Effector memory CD4-positive, alpha-beta T cell (primary cell): Measurements from ENCODE around the gene ARHGAP26.
A peak's percentile ranks its signal among the peaks of the same experiment; 100 is the strongest.
"Not testable (repeated sequence)": the region's sequence is repeated elsewhere in the genome, so short reads cannot be mapped to it uniquely, and the experiment has no call there.

ENCODE experiments used
- DNase-seq, 3 donors: peaks; one replicate each; pipeline ENCODE4 v3.0.0-alpha.2; 2020
- H3K27ac ChIP-seq: 2 replicates; pipeline ENCODE4 v1.7.0; 2013; ENCODE audit warnings: mild to moderate bottlenecking, low read length, moderate library complexity; ENCODE audit not compliant: insufficient read depth, poor library complexity, severe bottlenecking
- H3K27me3 ChIP-seq: replicated peaks from 2 replicates; pipeline ENCODE4 v1.7.0; 2013; ENCODE audit warnings: mild to moderate bottlenecking, low read length; ENCODE audit not compliant: insufficient read depth, control insufficient read depth, poor library complexity, severe bottlenecking
- H3K36me3 ChIP-seq: 2 replicates; pipeline ENCODE4 v1.7.0; 2013; ENCODE audit warnings: mild to moderate bottlenecking, low read length, moderate library complexity; ENCODE audit not compliant: control insufficient read depth, insufficient read depth
- H3K4me1 ChIP-seq: 2 replicates; pipeline ENCODE4 v1.7.0; 2013; ENCODE audit warnings: low read length, mild to moderate bottlenecking; ENCODE audit not compliant: control insufficient read depth, insufficient read depth, poor library complexity, severe bottlenecking
- H3K4me3 ChIP-seq: 2 replicates; pipeline ENCODE4 v1.7.0; 2013; ENCODE audit warnings: low read length, low read depth, mild to moderate bottlenecking; ENCODE audit not compliant: insufficient read depth, poor library complexity, severe bottlenecking
- H3K9me3 ChIP-seq: 2 replicates; pipeline ENCODE4 v1.7.0; 2013; ENCODE audit warnings: mild to moderate bottlenecking, low read length, moderate library complexity; ENCODE audit not compliant: control insufficient read depth

The ARHGAP26 gene

GRCh38 chr5:142990073-142990472, 219.9 kb downstream of the ARHGAP26 start:
- not testable (repeated sequence) for H3K4me3 ChIP-seq, H3K27me3 ChIP-seq, H3K36me3 ChIP-seq, H3K4me1 ChIP-seq, DNase-seq, H3K9me3 ChIP-seq, H3K27ac ChIP-seq

GRCh38 chr5:142994218-142994617, 224.0 kb downstream of the ARHGAP26 start:
- no peak overlapping the region for H3K27ac ChIP-seq
- no peak overlapping the region for H3K4me3 ChIP-seq
- H3K36me3 ChIP-seq: no peaks in the 10 kb centered on the region
- no peaks in the 10 kb centered on the region for H3K27me3 ChIP-seq
- DNase-seq: no peak
- no peaks in the 10 kb centered on the region for H3K9me3 ChIP-seq
- H3K4me1 ChIP-seq: no peaks in the 10 kb centered on the region

GRCh38 chr5:142995621-142996020, 225.4 kb downstream of the ARHGAP26 start:
- H3K27me3 ChIP-seq, H3K27ac ChIP-seq, H3K4me3 ChIP-seq, H3K4me1 ChIP-seq, H3K36me3 ChIP-seq, DNase-seq, H3K9me3 ChIP-seq: not testable (repeated sequence)

DNA sequence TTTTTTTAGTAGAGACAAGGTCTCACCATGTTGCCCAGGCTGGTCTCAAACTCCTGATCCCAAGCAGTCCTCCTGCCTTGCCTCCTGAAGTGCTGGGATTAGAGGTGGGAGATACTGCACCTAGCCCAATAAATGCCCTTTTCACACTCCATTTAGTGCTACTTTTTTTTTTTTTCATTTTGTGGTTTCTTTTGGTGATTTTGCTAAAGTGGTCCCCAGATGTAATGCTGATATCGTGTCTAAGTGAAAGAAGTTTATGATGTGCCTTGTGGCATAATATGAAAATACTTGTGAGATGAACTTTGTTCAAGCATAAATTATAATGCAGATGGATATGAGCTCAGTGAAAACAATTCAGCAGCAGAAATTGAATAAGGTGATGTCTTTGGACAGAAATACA, 227.4 kb downstream of the ARHGAP26 start:
- H3K9me3 ChIP-seq: no peaks in the 10 kb centered on the region
- no peaks in the 10 kb centered on the region for H3K36me3 ChIP-seq
- H3K4me3 ChIP-seq: no peak overlapping the region
- H3K27me3 ChIP-seq: no peaks in the 10 kb centered on the region
- H3K4me1 ChIP-seq: peaks cover 13% of the 10 kb centered on the region
- no peak overlapping the region for H3K27ac ChIP-seq
- DNase-seq: no peak

DNA sequence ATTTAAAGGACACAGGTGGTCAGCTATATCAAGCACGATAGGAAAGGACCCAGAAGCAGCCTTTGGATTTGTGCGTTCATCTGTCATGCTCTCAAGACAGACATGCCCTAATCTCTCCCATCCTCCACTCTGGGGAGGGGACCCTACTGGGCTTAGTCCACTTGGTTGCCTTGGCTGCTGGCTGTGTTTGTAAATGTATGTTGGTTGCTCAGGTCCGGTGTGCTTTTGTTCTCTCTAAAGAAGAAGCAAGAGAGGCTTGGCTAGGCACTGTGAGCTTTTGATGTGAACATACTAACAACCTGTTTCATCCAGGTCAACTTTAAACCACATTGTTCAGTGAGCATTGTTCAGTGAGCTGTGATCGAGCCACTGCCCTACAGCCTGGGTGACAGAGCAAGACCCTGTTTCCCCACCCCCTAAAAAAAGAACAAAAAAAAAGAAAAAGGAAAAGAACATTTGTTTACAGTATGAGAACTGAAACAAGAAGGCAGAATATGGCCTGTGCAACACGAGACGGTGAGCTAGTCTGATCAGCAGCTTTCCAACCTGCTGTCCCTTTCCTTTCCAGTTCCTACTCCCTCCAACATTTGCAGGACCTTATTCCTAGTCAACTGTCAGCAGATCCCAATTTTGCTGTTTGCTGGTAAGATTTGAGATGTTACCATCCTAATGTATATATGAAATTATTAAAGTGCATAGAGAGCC, 228.3 kb downstream of the ARHGAP26 start:
- no peak overlapping the region for H3K4me3 ChIP-seq
- no peaks in the 10 kb centered on the region for H3K27me3 ChIP-seq
- H3K9me3 ChIP-seq: no peaks in the 10 kb centered on the region
- H3K36me3 ChIP-seq: no peaks in the 10 kb centered on the region
- H3K4me1 ChIP-seq: peaks cover 22% of the 10 kb centered on the region
- no peak for DNase-seq
- H3K27ac ChIP-seq: no peak overlapping the region

GRCh38 chr5:143000551-143000950, 230.4 kb downstream of the ARHGAP26 start:
- peaks cover 41% of the 10 kb centered on the region for H3K4me1 ChIP-seq
- DNase-seq, H3K9me3 ChIP-seq, H3K27ac ChIP-seq, H3K36me3 ChIP-seq, H3K4me3 ChIP-seq, H3K27me3 ChIP-seq: not testable (repeated sequence)

DNA sequence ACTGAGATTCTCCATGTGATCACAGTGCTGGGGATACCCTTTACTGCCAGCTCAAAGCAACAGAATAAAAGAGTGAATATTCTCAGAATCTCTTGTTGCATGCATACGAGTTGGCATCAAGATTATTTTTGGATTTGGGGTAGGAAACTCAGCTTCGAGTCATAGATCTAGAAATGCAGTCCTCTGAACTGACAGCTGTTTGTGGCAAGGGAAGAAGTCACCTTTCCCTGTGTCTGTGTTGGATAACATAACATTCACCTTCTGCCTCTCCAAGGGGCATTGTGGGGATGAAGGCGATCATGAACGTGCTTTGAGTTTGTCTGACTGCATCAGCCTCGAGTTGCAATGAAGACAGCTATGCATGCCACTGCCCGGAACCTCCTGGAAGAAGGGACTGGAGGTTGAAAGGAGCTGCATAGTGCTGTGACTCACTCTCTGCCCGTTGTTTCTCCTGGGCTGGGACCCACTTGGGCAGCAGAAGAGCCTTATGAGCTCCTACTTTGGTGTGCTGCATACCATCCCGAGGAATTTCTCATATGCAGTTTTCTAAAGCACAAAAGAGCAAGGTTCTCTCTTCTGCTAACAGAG, 231.7 kb downstream of the ARHGAP26 start:
- peak overlapping the region; percentile 77 for H3K27ac ChIP-seq
- no peaks in the 10 kb centered on the region for H3K27me3 ChIP-seq
- DNase-seq: peak in 1 of 3 donors; percentile 14
- no peaks in the 10 kb centered on the region for H3K36me3 ChIP-seq
- no peaks in the 10 kb centered on the region for H3K9me3 ChIP-seq
- no peak overlapping the region for H3K4me3 ChIP-seq
- H3K4me1 ChIP-seq: peaks cover 41% of the 10 kb centered on the region

GRCh38 chr5:143002459-143003327, 232.5 kb downstream of the ARHGAP26 start:
- Histone ChIP-seq H3K27ac (peak overlapping the region; percentile 77), H3K36me3 (no peaks in the 10 kb centered on the region), H3K27me3 (no peaks in the 10 kb centered on the region), H3K4me1 (peaks cover 41% of the 10 kb centered on the region), H3K9me3 (no peaks in the 10 kb centered on the region), H3K4me3 (no peak overlapping the region)
- DNase-seq: peak; percentile 40 to 46 (median 41)

GRCh38 chr5:143003328-143003636, 233.1 kb downstream of the ARHGAP26 start:
- H3K27me3 ChIP-seq: no peaks in the 10 kb centered on the region
- H3K4me3 ChIP-seq: no peak overlapping the region
- no peaks in the 10 kb centered on the region for H3K9me3 ChIP-seq
- no peak for DNase-seq
- H3K4me1 ChIP-seq: peaks cover 45% of the 10 kb centered on the region
- H3K27ac ChIP-seq: peak overlapping the region; percentile 77
- no peaks in the 10 kb centered on the region for H3K36me3 ChIP-seq
